ENCODE results near the gene POLE2.
"Not testable (repeated sequence)": the region's sequence is repeated elsewhere in the genome, so short reads cannot be mapped to it uniquely, and the experiment has no call there.

DNA sequence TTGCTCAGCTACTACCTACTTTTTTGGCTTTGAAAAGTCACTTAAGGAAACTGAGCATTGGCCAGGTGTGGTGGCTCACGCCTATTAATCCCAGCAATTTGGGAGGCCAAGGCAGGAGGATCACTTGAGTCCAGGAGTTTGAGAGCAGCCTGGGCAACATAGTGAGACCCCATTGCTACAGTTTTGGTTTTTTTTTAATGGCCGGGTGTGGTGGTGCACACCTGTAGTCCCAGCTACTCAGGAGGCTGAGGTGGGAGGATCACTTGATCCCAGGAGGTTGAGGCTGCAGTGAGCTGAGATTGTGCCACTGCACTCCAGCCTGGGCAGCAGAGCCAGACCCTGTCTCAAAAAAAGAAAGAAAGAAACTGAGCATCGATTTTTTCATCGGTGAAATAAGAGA is 47.7 kb upstream of the POLE2 start:
- TF ChIP-seq POLR2AphosphoS5 (IDR thresholded peaks at IDR 0.05); POLR2A (IDR thresholded peaks at IDR 0.05); EP300 (IDR thresholded peaks at IDR 0.05; ENCODE audit: low read depth): not testable (repeated sequence)
- TF ChIP-seq, protein P1, sequence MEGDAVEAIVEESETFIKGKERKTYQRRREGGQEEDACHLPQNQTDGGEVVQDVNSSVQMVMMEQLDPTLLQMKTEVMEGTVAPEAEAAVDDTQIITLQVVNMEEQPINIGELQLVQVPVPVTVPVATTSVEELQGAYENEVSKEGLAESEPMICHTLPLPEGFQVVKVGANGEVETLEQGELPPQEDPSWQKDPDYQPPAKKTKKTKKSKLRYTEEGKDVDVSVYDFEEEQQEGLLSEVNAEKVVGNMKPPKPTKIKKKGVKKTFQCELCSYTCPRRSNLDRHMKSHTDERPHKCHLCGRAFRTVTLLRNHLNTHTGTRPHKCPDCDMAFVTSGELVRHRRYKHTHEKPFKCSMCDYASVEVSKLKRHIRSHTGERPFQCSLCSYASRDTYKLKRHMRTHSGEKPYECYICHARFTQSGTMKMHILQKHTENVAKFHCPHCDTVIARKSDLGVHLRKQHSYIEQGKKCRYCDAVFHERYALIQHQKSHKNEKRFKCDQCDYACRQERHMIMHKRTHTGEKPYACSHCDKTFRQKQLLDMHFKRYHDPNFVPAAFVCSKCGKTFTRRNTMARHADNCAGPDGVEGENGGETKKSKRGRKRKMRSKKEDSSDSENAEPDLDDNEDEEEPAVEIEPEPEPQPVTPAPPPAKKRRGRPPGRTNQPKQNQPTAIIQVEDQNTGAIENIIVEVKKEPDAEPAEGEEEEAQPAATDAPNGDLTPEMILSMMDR (IDR thresholded peaks at IDR 0.05), result not testable (repeated sequence)
